ENCODE measurements around the gene PPARA. TPM values are rescaled to one million over a fixed set of nuclear protein-coding genes. Genes with fewer than 3 reads are reported as not detected.

Gene PPARA
- total RNA-seq, 1 experiment from 2014 or later: 14.5 TPM

DNA sequence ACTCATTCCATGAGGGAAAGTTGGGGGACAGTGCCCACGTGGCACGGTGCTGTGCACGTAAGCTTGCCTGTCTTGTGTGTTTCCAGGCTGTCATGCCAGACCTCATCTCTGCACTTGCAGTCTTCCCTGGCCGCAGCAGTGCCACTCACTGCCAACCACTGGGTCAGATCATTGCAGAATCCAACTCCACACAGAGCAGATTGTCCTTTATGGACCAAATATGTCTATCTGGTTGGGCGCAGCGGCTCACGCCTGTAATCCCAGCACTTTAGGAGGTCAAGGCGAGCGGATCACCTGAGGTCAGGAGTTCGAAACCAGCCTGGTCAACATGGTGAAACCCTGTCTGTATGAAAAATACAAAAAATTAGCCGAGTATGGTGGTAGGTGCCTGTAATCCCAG, 4.4 kb upstream of the PPARA start:
- H3K27me3 ChIP-seq (ENCODE audit: insufficient read depth, low read length): no peaks in the 10 kb centered on the region
- H3K27ac ChIP-seq (ENCODE audit: low read depth, low read length): no peak overlapping the region
- H3K4me2 ChIP-seq (ENCODE audit: low read length): no peak overlapping the region
- H3K9me2 ChIP-seq (ENCODE audit: insufficient read depth): no peaks in the 10 kb centered on the region
- no peaks in the 10 kb centered on the region for H3K36me3 ChIP-seq (ENCODE audit: control insufficient read depth in 1 of 2, insufficient read depth in 2 of 2, low read length in 2 of 2)
- H4K20me1 ChIP-seq (ENCODE audit: insufficient read depth): no peaks in the 10 kb centered on the region
- no TSS peak for BruUV-seq (replicated peaks)
- no peak overlapping the region for H3K9ac ChIP-seq (ENCODE audit: low read length)
- no peak for DNase-seq (ENCODE audit: low read depth, low spot score)
- no peaks in the 10 kb centered on the region for H3K9me3 ChIP-seq (ENCODE audit: control insufficient read depth in 1 of 2, insufficient read depth in 1 of 2, low read depth in 1 of 2, low read length in 2 of 2)
- no peak overlapping the region for H3K4me3 ChIP-seq (replicated peaks in 1 of 2; ENCODE audit: low read depth in 1 of 2, low read length in 2 of 2)
- H3K79me2 ChIP-seq (ENCODE audit: insufficient read depth, low read length): no peaks in the 10 kb centered on the region
- no peak for TF ChIP-seq ZBTB33 (IDR thresholded peaks at IDR 0.05; ENCODE audit: extremely low read depth, insufficient replicate concordance, low read length)
- TF ChIP-seq POLR2A (IDR thresholded peaks at IDR 0.05; ENCODE audit: borderline replicate concordance, extremely low read depth, insufficient read depth, insufficient read length): no peak
- TF ChIP-seq SIN3A (IDR thresholded peaks at IDR 0.05; ENCODE audit: low read depth): no peak
- TF ChIP-seq ELF1 (IDR thresholded peaks at IDR 0.05; ENCODE audit: borderline replicate concordance, low read depth): no peak
- TF ChIP-seq SP1 (IDR thresholded peaks at IDR 0.05; ENCODE audit: low read depth): no peak
- TF ChIP-seq, protein P1, sequence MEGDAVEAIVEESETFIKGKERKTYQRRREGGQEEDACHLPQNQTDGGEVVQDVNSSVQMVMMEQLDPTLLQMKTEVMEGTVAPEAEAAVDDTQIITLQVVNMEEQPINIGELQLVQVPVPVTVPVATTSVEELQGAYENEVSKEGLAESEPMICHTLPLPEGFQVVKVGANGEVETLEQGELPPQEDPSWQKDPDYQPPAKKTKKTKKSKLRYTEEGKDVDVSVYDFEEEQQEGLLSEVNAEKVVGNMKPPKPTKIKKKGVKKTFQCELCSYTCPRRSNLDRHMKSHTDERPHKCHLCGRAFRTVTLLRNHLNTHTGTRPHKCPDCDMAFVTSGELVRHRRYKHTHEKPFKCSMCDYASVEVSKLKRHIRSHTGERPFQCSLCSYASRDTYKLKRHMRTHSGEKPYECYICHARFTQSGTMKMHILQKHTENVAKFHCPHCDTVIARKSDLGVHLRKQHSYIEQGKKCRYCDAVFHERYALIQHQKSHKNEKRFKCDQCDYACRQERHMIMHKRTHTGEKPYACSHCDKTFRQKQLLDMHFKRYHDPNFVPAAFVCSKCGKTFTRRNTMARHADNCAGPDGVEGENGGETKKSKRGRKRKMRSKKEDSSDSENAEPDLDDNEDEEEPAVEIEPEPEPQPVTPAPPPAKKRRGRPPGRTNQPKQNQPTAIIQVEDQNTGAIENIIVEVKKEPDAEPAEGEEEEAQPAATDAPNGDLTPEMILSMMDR (IDR thresholded peaks at IDR 0.05 in 2 of 3, conservative IDR thresholded peaks at IDR 0.05 in 1 of 3; ENCODE audit: borderline replicate concordance in 1 of 3, insufficient read depth in 1 of 3, low read depth in 2 of 3, low read length in 2 of 3): no peak
- TF ChIP-seq, protein P2, sequence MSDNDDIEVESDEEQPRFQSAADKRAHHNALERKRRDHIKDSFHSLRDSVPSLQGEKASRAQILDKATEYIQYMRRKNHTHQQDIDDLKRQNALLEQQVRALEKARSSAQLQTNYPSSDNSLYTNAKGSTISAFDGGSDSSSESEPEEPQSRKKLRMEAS (IDR thresholded peaks at IDR 0.05): no peak
- no peak for TF ChIP-seq TCF7L2 (IDR thresholded peaks at IDR 0.05; ENCODE audit: borderline replicate concordance, extremely low read depth, insufficient read depth, insufficient read length)
- no peak for TF ChIP-seq POLR2AphosphoS5 (IDR thresholded peaks at IDR 0.05; ENCODE audit: low read depth, low read length)
- no peak for TF ChIP-seq FOSL1 (IDR thresholded peaks at IDR 0.05; ENCODE audit: low read depth)
- TF ChIP-seq, protein P3, sequence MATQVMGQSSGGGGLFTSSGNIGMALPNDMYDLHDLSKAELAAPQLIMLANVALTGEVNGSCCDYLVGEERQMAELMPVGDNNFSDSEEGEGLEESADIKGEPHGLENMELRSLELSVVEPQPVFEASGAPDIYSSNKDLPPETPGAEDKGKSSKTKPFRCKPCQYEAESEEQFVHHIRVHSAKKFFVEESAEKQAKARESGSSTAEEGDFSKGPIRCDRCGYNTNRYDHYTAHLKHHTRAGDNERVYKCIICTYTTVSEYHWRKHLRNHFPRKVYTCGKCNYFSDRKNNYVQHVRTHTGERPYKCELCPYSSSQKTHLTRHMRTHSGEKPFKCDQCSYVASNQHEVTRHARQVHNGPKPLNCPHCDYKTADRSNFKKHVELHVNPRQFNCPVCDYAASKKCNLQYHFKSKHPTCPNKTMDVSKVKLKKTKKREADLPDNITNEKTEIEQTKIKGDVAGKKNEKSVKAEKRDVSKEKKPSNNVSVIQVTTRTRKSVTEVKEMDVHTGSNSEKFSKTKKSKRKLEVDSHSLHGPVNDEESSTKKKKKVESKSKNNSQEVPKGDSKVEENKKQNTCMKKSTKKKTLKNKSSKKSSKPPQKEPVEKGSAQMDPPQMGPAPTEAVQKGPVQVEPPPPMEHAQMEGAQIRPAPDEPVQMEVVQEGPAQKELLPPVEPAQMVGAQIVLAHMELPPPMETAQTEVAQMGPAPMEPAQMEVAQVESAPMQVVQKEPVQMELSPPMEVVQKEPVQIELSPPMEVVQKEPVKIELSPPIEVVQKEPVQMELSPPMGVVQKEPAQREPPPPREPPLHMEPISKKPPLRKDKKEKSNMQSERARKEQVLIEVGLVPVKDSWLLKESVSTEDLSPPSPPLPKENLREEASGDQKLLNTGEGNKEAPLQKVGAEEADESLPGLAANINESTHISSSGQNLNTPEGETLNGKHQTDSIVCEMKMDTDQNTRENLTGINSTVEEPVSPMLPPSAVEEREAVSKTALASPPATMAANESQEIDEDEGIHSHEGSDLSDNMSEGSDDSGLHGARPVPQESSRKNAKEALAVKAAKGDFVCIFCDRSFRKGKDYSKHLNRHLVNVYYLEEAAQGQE (IDR thresholded peaks at IDR 0.05; ENCODE audit: low read depth): no peak
- TF ChIP-seq JUND (IDR thresholded peaks at IDR 0.05): no peak
- TF ChIP-seq RAD21 (IDR thresholded peaks at IDR 0.05; ENCODE audit: low read depth): no peak
- TF ChIP-seq EZH2 (IDR thresholded peaks at IDR 0.05): no peak
- TF ChIP-seq, protein P4, sequence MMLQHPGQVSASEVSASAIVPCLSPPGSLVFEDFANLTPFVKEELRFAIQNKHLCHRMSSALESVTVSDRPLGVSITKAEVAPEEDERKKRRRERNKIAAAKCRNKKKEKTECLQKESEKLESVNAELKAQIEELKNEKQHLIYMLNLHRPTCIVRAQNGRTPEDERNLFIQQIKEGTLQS (IDR thresholded peaks at IDR 0.05): no peak
- TF ChIP-seq ZFX (IDR thresholded peaks at IDR 0.05): no peak
- TF ChIP-seq ZNF274 (IDR thresholded peaks at IDR 0.05; ENCODE audit: low read depth, low read length): no peak
- CTCF ChIA-PET: no interaction called here
- RAD21 ChIA-PET (ENCODE audit: low non-redundant PET in 1 of 2, low total read pairs in 2 of 2, uncharacterized antibody in 2 of 2, unreplicated experiment in 2 of 2): no interaction called here
- no peak for ATAC-seq
- no peak overlapping the region for H2AFZ ChIP-seq (ENCODE audit: low read depth, low read length, poor library complexity, severe bottlenecking)
- peaks cover 0 to 13% of the 10 kb centered on the region in 2 experiments; a peak in 2 of 4 replicates for H3K4me1 ChIP-seq (ENCODE audit: control insufficient read depth in 1 of 2, insufficient read depth in 2 of 2, low read length in 2 of 2)
- POLR2A ChIA-PET: no interaction called here
- intact Hi-C loops (cut with micrococcal nuclease): no loop called here
